HepG2 (cell line): Measurements from ENCODE around the gene HOXC10.

ENCODE experiments used
- HNF4A ChIP-seq: sonication (generic); formaldehyde crosslinking; IDR thresholded peaks from 2 replicates; pipeline ENCODE4 v1.4.0; 2020; ENCODE audit warnings: missing genetic modification reagents
- MYC ChIP-seq: sonication (generic); formaldehyde crosslinking; IDR thresholded peaks from 2 replicates; pipeline ENCODE4 v1.9.0; 2021; ENCODE audit warnings: missing genetic modification reagents, borderline replicate concordance
- RBM39 ChIP-seq: fragments of 200-400 bp; formaldehyde crosslinking; IDR thresholded peaks from one replicate; pipeline ENCODE4 v1.6.1; 2018; ENCODE audit warnings: antibody characterized with exemption, mild to moderate bottlenecking, low read depth, low read length; ENCODE audit not compliant: poor library complexity, severe bottlenecking
- SETDB1 ChIP-seq: sonication (generic); formaldehyde crosslinking; IDR thresholded peaks from 2 replicates; pipeline ENCODE4 v1.5.1; 2020; ENCODE audit warnings: missing genetic modification reagents, mild to moderate bottlenecking, borderline replicate concordance
- TF ChIP-seq, protein P1 (sequence below): sonication (generic); formaldehyde crosslinking; IDR thresholded peaks from 2 replicates; pipeline ENCODE4 v1.8.1; 2023; ENCODE audit warnings: mild to moderate bottlenecking, missing genetic modification reagents
- TF ChIP-seq, protein P2 (sequence below): sonication (generic); formaldehyde crosslinking; IDR thresholded peaks from 2 replicates; pipeline ENCODE4 v1.5.0; 2020; ENCODE audit warnings: missing genetic modification reagents
- TF ChIP-seq, protein P3 (sequence below): sonication (generic); formaldehyde crosslinking; IDR thresholded peaks from 2 replicates; pipeline ENCODE4 v1.5.0; 2020; ENCODE audit warnings: mild to moderate bottlenecking, missing genetic modification reagents, moderate library complexity
- TF ChIP-seq, protein P4 (sequence below): sonication (generic); formaldehyde crosslinking; IDR thresholded peaks from 2 replicates; pipeline ENCODE4 v1.4.0; 2020; ENCODE audit warnings: missing genetic modification reagents

DNA sequence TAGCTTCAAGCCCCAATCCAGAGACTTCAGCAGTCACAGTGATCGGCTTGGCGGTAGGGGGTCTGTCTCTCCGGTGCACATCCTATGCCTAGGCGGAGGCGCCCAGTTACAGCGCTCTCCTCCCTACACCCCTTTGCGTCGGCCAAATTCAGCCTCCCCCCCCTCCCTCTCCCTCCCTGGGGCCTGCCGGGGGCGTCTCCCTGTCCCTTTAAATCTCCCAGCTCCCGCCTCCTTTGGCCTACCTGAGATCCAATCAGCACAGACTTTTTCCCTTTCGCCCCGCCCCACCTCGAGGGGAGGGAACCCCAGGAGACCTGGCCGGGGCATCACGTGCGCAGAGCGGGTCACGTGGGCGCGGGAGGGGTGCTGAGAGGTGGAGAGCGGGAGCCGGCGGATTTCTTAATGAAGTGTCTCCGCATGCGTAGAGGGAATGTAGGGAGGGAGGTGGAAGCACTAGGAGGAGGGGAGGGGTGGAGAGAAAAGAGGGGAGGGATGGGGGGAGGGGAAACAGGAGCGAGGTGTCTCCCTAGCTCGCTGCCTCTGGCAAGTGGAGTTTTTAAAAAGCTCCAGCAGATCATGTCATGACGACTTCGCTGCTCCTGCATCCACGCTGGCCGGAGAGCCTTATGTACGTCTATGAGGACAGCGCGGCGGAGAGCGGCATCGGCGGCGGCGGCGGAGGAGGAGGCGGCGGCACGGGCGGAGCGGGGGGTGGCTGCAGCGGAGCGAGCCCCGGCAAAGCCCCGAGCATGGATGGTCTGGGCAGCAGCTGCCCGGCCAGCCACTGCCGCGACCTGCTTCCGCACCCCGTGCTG lies 46.4 kb upstream of the HOXC10 start, which contains the start of gene HOXC13:
- no peak for TF ChIP-seq SETDB1
- TF ChIP-seq, protein P1, sequence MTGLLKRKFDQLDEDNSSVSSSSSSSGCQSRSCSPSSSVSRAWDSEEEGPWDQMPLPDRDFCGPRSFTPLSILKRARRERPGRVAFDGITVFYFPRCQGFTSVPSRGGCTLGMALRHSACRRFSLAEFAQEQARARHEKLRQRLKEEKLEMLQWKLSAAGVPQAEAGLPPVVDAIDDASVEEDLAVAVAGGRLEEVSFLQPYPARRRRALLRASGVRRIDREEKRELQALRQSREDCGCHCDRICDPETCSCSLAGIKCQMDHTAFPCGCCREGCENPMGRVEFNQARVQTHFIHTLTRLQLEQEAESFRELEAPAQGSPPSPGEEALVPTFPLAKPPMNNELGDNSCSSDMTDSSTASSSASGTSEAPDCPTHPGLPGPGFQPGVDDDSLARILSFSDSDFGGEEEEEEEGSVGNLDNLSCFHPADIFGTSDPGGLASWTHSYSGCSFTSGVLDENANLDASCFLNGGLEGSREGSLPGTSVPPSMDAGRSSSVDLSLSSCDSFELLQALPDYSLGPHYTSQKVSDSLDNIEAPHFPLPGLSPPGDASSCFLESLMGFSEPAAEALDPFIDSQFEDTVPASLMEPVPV (CRISPR knock-in tag) = no peak
- no peak for TF ChIP-seq RBM39
- TF ChIP-seq, protein P2, sequence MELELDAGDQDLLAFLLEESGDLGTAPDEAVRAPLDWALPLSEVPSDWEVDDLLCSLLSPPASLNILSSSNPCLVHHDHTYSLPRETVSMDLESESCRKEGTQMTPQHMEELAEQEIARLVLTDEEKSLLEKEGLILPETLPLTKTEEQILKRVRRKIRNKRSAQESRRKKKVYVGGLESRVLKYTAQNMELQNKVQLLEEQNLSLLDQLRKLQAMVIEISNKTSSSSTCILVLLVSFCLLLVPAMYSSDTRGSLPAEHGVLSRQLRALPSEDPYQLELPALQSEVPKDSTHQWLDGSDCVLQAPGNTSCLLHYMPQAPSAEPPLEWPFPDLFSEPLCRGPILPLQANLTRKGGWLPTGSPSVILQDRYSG (CRISPR knock-in tag) = no peak
- TF ChIP-seq HNF4A (CRISPR knock-in tag) = no peak
- TF ChIP-seq, protein P3, sequence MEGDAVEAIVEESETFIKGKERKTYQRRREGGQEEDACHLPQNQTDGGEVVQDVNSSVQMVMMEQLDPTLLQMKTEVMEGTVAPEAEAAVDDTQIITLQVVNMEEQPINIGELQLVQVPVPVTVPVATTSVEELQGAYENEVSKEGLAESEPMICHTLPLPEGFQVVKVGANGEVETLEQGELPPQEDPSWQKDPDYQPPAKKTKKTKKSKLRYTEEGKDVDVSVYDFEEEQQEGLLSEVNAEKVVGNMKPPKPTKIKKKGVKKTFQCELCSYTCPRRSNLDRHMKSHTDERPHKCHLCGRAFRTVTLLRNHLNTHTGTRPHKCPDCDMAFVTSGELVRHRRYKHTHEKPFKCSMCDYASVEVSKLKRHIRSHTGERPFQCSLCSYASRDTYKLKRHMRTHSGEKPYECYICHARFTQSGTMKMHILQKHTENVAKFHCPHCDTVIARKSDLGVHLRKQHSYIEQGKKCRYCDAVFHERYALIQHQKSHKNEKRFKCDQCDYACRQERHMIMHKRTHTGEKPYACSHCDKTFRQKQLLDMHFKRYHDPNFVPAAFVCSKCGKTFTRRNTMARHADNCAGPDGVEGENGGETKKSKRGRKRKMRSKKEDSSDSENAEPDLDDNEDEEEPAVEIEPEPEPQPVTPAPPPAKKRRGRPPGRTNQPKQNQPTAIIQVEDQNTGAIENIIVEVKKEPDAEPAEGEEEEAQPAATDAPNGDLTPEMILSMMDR = no peak
- TF ChIP-seq, protein P4, sequence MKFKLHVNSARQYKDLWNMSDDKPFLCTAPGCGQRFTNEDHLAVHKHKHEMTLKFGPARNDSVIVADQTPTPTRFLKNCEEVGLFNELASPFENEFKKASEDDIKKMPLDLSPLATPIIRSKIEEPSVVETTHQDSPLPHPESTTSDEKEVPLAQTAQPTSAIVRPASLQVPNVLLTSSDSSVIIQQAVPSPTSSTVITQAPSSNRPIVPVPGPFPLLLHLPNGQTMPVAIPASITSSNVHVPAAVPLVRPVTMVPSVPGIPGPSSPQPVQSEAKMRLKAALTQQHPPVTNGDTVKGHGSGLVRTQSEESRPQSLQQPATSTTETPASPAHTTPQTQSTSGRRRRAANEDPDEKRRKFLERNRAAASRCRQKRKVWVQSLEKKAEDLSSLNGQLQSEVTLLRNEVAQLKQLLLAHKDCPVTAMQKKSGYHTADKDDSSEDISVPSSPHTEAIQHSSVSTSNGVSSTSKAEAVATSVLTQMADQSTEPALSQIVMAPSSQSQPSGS (CRISPR knock-in tag) = no peak
- no peak for TF ChIP-seq MYC (CRISPR knock-in tag)
